ENCODE measurements around the gene SH3PXD2A.
"Not testable (repeated sequence)": the region's sequence is repeated elsewhere in the genome, so short reads cannot be mapped to it uniquely, and the experiment has no call there.

The SH3PXD2A gene

DNA sequence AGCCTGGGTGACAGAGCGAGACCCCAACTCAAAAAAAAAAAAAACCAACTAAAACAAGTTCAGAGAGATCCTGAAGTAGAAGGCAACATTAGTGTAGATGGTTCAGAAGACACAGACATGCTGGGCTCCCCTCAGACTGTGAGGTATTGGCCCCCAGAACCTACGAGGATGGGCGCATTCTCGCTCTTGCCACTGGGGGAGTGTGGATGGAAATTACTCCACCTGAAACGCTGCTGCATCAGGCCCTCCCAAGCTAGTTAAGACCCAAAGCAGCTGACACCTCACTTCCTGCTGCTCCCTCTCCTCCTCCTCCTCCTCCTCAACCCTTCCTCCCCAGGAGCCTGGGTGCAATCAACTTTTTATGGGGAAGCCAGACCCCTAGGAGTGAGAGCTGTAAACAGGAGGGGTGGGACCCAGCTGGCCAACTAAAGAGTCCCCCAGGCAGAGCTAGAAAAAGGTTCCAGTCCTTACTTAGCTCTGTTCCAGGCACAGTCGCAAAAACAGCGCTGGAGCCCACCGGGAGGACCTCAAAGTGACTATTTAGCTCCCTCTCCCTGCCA, 7.4 kb downstream of the SH3PXD2A start:
- H3K27ac Mint-ChIP-seq, result no peak overlapping the region
- H3K4me1 Mint-ChIP-seq, result peaks cover 13% of the 10 kb centered on the region
- H3K27me3 Mint-ChIP-seq, result peaks cover 6% of the 10 kb centered on the region
- no peaks in the 10 kb centered on the region for H3K36me3 Mint-ChIP-seq (ENCODE audit: low read depth)
- H3K4me3 Mint-ChIP-seq, result no peak overlapping the region
- DNase-seq (peak; percentile 27), ATAC-seq (peak; percentile 33)
- no peaks in the 10 kb centered on the region for H3K9me3 Mint-ChIP-seq

DNA sequence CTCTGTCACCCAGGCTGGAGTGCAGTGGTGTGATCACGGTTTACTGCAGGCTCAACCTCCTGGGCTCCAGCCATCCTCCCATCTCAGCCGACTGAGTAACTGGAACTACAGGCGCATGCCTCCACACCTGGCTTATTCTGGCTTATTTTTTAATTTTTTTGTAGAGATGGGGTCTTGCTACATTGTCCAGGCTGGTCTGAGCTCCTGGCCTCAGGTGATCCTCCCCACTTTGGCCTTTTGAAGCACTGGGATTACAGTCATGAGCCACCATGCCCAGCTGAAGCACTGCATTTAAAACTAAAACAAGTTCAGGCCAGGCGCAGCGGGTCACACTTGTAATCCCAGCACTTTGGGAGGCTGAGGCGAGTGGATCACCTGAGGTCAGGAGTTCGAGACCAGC, 8.0 kb downstream of the SH3PXD2A start:
- H3K4me3 Mint-ChIP-seq, result no peak overlapping the region
- ATAC-seq (no peak), DNase-seq (no peak)
- peaks cover 13% of the 10 kb centered on the region for H3K4me1 Mint-ChIP-seq
- H3K9me3 Mint-ChIP-seq, result no peaks in the 10 kb centered on the region
- no peaks in the 10 kb centered on the region for H3K36me3 Mint-ChIP-seq (ENCODE audit: low read depth)
- H3K27ac Mint-ChIP-seq, result no peak overlapping the region
- H3K27me3 Mint-ChIP-seq, result peaks cover 1% of the 10 kb centered on the region

DNA sequence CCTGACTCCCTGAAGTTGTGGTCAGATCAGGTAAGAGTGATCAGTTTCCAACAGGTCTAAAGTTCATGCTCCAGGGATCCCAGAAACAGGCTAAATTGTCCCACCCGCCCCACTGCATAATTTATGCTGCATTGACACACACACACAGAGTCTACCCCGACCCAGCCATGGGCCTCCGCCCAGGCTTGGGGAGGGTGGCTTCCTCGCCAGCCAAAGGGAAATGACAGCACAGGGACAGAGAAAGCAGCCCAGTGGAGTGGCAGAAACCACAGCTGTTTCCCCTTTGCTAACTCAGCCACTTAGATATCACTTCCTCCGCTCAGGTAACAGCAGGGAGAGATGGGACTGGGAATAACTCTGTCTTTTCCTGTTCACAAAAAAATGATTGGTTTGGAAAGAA, 9.4 kb downstream of the SH3PXD2A start:
- ATAC-seq (peak; percentile 66), DNase-seq (peak; percentile 25)
- no peaks in the 10 kb centered on the region for H3K36me3 Mint-ChIP-seq (ENCODE audit: low read depth)
- H3K4me3 Mint-ChIP-seq, result no peak overlapping the region
- H3K27ac Mint-ChIP-seq, result no peak overlapping the region
- peaks cover 13% of the 10 kb centered on the region for H3K4me1 Mint-ChIP-seq
- no peaks in the 10 kb centered on the region for H3K9me3 Mint-ChIP-seq
- H3K27me3 Mint-ChIP-seq, result no peaks in the 10 kb centered on the region

DNA sequence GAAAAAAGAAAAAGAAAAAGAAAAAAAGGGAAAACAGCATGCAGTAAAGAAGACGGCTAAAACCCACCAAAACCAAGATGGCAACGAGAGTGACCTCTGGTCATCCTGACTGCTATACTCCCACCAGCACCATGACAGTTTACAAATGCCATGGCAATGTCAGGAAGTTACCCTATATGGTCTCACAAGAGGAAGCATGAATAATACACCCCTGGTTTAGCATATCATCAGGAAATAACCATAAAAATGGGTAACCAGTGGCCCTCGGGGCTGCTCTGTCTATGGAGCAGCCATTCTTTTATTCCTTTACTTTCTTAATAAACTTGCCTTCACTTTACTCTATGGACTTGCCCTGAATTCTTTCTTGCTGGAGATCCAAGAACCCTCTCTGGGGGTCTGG, 10.0 kb downstream of the SH3PXD2A start:
- H3K9me3 Mint-ChIP-seq; H3K27me3 Mint-ChIP-seq; H3K27ac Mint-ChIP-seq; H3K36me3 Mint-ChIP-seq (ENCODE audit: low read depth); H3K4me3 Mint-ChIP-seq; DNase-seq; ATAC-seq: not testable (repeated sequence)
- H3K4me1 Mint-ChIP-seq, result peaks cover 13% of the 10 kb centered on the region

DNA sequence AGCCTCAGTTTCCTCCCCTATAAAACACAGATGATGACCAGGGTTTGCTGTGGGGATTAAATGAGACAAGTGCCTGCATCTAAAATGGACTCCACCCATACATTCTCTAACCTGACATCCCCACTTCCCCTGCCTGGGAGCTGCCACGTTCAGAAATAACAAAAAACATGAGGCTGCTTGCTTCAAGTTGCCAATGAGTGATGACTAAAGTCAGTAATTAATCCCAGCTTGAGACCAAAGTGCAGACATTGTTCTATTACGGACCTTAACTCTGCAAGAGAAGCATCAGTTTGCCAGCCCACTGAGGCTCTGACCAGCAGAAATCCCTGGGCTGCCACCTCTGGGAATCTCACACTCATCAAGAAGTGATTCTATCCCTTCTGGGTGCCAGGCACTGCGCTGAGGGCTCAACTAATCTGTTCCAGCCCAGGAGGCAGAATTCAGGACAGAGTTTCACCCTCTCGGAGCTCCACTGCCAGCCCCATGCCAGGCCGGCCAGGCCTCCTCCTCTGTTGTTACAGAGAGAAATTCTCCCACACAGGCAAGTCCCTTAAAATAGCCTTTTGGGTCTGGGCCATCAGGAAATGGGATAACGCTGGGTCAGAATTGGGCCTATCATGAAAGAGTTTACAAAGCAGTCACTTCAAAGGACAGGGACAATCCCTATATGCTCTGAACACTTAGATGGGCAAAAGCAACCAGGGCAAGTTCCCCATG, 11.4 kb downstream of the SH3PXD2A start:
- Mint-ChIP-seq H3K27me3 (no peaks in the 10 kb centered on the region), H3K9me3 (no peaks in the 10 kb centered on the region), H3K4me1 (peaks cover 13% of the 10 kb centered on the region), H3K4me3 (no peak overlapping the region), H3K27ac (no peak overlapping the region), H3K36me3 (ENCODE audit: low read depth) (no peaks in the 10 kb centered on the region)
- ATAC-seq, result no peak
- no peak for DNase-seq

DNA sequence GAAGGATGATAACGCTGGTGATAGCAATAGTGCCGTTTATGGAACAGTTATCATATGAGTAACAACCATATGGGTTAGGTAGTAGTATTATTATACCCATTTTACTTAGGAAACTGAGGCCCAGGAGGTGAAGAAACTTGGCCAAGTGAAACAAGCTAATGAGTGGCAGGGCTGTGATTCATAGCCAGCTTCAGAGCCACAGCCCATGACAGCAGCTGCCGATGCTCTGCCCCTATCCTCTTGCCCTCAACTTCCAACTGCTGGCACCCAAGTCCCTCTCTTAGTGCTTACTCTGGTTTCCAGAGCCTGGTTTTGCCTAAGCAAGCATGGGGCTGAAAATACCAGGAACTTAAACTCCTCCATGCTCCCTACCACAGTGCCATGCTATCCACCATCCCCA, 12.3 kb downstream of the SH3PXD2A start:
- H3K27me3 Mint-ChIP-seq, result no peaks in the 10 kb centered on the region
- H3K4me3 Mint-ChIP-seq, result no peak overlapping the region
- peaks cover 13% of the 10 kb centered on the region for H3K4me1 Mint-ChIP-seq
- no peaks in the 10 kb centered on the region for H3K36me3 Mint-ChIP-seq (ENCODE audit: low read depth)
- H3K9me3 Mint-ChIP-seq, result no peaks in the 10 kb centered on the region
- no peak for ATAC-seq
- no peak overlapping the region for H3K27ac Mint-ChIP-seq
- no peak for DNase-seq

DNA sequence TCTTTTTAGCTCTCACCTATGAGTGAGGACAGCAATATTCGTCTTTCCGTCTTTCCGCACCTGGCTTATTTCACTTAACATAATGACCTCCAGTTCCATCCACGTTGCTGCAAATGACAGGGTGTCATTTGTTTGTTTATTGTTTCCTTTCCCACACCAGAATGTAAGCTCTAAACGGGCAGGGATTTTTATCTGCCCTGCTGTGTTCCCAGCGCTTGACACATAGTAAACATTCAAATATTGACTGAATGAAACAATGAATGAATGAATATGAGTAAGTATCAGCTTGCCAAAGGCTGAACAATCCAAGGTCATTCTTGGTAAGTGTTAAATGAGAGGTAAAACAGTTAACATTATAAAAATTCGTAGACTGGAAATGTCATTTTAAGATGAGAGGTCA, 12.8 kb downstream of the SH3PXD2A start:
- Mint-ChIP-seq H3K27ac (no peak overlapping the region), H3K27me3 (no peaks in the 10 kb centered on the region), H3K36me3 (ENCODE audit: low read depth) (no peaks in the 10 kb centered on the region), H3K9me3 (no peaks in the 10 kb centered on the region), H3K4me3 (no peak overlapping the region), H3K4me1 (peaks cover 13% of the 10 kb centered on the region)
- ATAC-seq (no peak), DNase-seq (no peak)

DNA sequence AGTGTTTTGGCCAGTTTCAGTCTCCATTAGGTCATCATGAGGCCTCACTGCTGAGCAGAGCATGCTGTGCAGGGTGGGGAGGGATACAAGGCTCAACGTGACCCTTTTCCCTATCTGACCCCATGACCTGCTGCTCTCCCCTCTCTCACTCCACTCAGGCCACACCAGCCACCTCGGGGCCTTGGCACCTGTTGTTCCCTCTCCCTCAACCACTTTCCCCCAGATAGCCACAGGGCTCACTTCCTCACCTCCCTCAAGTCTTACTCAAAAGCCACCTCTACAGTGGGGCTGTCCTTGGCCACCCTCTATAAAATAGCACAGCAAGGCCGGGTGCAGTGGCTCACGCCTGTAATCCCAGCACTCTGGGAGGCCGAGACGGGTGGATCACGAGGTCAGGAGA, 13.9 kb downstream of the SH3PXD2A start:
- DNase-seq (no peak), ATAC-seq (no peak)
- Mint-ChIP-seq H3K9me3 (no peaks in the 10 kb centered on the region), H3K27me3 (no peaks in the 10 kb centered on the region), H3K36me3 (ENCODE audit: low read depth) (no peaks in the 10 kb centered on the region), H3K4me3 (no peak overlapping the region), H3K4me1 (peaks cover 13% of the 10 kb centered on the region), H3K27ac (no peak overlapping the region)

DNA sequence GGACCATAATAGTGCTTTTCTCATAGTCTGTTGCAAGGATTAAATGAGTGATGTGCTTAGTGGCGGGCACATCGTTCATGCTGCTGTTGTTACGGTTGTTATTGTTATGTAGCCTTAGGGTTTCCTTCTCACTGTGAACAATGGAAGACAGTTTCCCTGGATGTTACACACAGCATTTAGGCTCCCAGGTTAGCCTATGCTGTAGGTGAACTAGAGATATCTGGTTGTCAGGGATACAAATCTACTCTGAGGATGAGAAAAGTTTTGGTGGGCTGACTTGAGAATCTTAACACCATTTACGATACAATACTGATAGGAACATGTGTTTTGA, 14.7 kb downstream of the SH3PXD2A start:
- no peak for DNase-seq

DNA sequence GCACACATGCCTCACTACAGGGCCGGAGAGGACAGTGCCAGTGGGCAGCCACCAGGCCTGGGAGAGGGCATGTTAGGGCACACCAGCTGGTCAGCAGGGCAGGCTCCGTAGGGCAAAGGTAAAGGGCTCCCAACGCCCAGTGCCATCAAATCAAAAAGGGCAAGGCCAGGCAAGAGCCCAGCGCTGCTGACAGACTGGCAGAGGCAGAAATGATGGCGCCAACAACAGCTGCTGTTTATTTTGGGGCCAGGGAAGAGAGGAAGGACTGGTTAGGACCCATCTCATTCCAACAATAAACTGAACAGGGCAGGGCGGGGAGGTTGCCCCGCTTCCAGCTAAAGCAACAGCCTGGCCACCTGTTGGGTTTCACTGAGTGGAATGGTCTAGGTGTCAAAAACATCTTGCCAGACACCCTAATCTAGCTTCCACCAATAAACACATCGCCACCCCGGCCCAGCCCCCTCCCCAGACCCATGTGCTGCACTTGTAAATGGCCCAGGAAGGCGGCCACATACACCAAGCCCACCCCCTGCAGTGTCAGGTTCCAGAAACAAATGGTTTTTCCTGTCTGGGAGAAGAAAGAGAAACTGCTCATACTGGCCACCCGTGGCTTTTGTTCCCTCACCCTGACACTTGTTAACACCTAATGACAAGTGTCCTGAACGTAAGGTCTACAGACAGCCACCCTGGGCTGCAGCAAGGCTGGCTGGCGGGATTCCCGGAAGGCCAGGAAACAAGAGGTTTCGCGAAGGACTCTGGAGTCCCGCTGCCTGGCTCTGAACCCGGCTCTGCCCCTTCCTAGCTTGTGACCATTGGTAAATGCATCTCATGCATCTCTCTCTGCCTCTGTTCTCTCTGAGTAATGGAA, 15.3 kb downstream of the SH3PXD2A start:
- H3K27me3 Mint-ChIP-seq, result no peaks in the 10 kb centered on the region
- ATAC-seq (no peak), DNase-seq (no peak)
- no peaks in the 10 kb centered on the region for H3K36me3 Mint-ChIP-seq (ENCODE audit: low read depth)
- no peak overlapping the region for H3K4me3 Mint-ChIP-seq
- H3K9me3 Mint-ChIP-seq, result no peaks in the 10 kb centered on the region
- no peaks in the 10 kb centered on the region for H3K4me1 Mint-ChIP-seq
- no peak overlapping the region for H3K27ac Mint-ChIP-seq

More for the DNA sequence above, 14.7 kb downstream of the SH3PXD2A start:
- no peak overlapping the region for H3K4me3 Mint-ChIP-seq
- no peaks in the 10 kb centered on the region for H3K27me3 Mint-ChIP-seq
- no peaks in the 10 kb centered on the region for H3K36me3 Mint-ChIP-seq (ENCODE audit: low read depth)
- no peak for ATAC-seq
- H3K4me1 Mint-ChIP-seq, result peaks cover 5% of the 10 kb centered on the region
- H3K27ac Mint-ChIP-seq, result no peak overlapping the region
- H3K9me3 Mint-ChIP-seq, result no peaks in the 10 kb centered on the region

DNA sequence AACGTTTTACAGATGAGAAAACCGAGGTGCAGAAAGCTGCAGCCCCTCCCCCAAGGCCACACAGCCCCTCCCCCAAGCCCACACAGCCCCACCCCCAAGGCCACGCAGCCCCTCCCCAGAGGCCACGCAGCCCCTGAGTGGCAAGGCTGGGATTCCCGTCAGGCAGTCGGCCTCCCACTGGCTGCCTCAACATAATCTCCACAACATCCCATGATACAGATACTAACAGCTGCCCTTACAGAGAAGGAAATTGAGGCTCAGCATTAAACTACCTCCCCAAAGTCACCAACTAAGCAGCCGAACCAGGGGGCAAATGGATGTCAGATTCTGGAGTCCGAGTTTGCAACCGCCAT, 15.9 kb downstream of the SH3PXD2A start:
- H3K4me3 Mint-ChIP-seq, result no peak overlapping the region
- H3K9me3 Mint-ChIP-seq, result no peaks in the 10 kb centered on the region
- H3K36me3 Mint-ChIP-seq (ENCODE audit: low read depth), result no peaks in the 10 kb centered on the region
- no peaks in the 10 kb centered on the region for H3K4me1 Mint-ChIP-seq
- no peaks in the 10 kb centered on the region for H3K27me3 Mint-ChIP-seq
- no peak for DNase-seq
- ATAC-seq, result no peak
- H3K27ac Mint-ChIP-seq, result no peak overlapping the region

DNA sequence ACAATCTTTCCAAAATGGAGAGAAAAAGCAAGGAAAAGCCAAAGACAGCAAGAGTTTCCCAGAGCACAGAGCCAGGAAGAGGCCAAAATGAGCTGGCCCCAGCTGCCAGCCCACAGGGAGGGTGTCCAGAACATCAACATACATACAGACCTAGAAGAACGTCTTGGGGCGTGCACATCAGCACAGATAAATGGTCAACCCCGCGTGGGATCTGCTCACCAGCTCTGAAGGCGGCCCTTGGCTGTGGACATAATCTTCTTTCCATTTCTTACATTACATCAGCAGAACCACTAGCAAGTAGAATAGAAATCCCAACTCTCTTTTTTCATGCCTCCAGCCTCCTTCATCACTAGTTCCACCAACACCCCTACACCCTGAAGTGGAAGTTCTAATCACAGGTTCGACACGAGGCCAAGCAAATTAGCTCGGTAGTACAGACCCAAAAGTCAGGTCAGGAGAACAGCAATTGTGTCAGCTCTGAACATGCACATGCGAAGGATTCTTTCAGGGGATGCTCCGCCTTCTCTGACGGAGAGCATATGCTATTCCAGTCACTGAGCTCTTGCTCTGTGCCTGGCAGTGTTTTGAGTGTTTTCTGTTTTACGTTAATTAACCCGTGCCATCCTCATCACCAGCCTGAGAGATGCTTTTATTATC, 16.4 kb downstream of the SH3PXD2A start:
- Mint-ChIP-seq H3K4me1 (no peaks in the 10 kb centered on the region), H3K36me3 (ENCODE audit: low read depth) (no peaks in the 10 kb centered on the region), H3K9me3 (no peaks in the 10 kb centered on the region), H3K27me3 (no peaks in the 10 kb centered on the region), H3K4me3 (no peak overlapping the region), H3K27ac (no peak overlapping the region)
- ATAC-seq (no peak), DNase-seq (no peak)

DNA sequence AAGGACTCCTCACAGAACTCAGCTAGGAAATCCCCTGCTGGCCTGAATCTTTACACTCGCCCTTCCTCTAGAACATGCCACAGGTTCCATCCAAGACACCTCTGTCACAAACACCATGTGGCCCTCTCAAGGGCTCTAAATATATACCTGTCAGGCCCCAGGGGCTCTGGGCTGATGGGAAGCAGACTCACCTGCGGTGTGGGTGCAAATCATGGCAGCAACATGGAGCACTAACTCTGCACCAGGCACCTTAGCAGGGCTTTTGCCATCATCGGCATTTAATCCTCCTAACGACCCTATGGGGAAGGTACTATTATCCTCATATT, 17.3 kb downstream of the SH3PXD2A start:
- no peak for ATAC-seq
- no peak for DNase-seq
- Mint-ChIP-seq H3K27ac (no peak overlapping the region), H3K9me3 (no peaks in the 10 kb centered on the region), H3K36me3 (ENCODE audit: low read depth) (no peaks in the 10 kb centered on the region), H3K27me3 (no peaks in the 10 kb centered on the region), H3K4me1 (no peaks in the 10 kb centered on the region), H3K4me3 (no peak overlapping the region)

DNA sequence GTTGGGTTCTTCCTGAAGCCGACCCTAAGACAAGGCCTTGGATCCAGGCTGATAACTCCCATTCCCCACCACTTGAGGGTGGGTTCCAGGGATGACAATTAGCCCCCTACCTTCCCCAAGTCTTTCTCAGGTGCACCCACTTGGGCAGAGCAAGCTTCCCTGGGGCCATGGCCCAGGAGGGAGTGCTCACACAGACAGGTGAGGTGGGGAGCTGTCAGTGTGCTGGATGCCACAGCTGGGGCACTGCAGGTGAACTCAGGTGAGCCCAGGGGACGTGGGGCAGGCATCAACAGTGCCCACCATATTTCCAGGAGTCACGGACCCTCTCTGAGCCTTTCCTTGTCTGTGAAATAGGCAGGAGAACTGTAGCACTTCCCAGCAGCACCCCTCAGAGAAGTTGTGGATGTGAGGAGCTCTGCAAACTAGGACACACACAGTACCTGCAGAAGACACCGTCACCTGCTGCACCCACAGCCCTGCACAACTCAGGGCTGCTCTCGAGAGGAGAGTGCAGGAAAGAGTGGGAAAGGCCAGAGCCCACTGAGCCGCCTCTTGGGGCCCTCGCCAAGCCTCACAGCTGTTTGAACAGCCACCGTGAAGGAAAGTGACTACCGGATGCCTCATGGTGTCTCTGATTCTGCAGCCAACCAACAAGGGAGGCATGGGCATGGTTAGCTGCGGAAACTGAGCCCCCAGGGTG, 17.9 kb downstream of the SH3PXD2A start:
- no peaks in the 10 kb centered on the region for H3K4me1 Mint-ChIP-seq
- no peak overlapping the region for H3K4me3 Mint-ChIP-seq
- no peaks in the 10 kb centered on the region for H3K9me3 Mint-ChIP-seq
- no peaks in the 10 kb centered on the region for H3K27me3 Mint-ChIP-seq
- H3K27ac Mint-ChIP-seq, result no peak overlapping the region
- ATAC-seq (no peak), DNase-seq (no peak)
- H3K36me3 Mint-ChIP-seq (ENCODE audit: low read depth), result no peaks in the 10 kb centered on the region
